ENCODE results near the gene OR5K3. TPM values are rescaled to one million over a fixed set of nuclear protein-coding genes. Genes with fewer than 3 reads are reported as not detected.

Gene OR5K3
- total and polyA plus RNA-seq, 9 of the 15 experiments (the other 6 are each of a cell fraction or from before 2014, with no cell fraction given) = not detected

GRCh38 chr3:98406034-98406433 is 15.6 kb downstream of the OR5K3 start:
- Histone ChIP-seq H3K27ac (ENCODE audit: extremely low read depth, low read depth, low read length) (no peak overlapping the region), H3K9ac (ENCODE audit: insufficient read depth in 1 of 2, low read depth in 2 of 2, low read length in 2 of 2) (no peak overlapping the region), H3K27me3 (ENCODE audit: control insufficient read depth in 2 of 2, insufficient read depth in 2 of 2, low read length in 2 of 2) (no peaks in the 10 kb centered on the region), H3K36me3 (ENCODE audit: control insufficient read depth, insufficient read depth, low read length) (no peaks in the 10 kb centered on the region), H3K4me1 (replicated peaks in 1 of 2; ENCODE audit: control insufficient read depth in 2 of 2, insufficient read depth in 2 of 2, low read length in 2 of 2) (no peaks in the 10 kb centered on the region), H3K4me2 (ENCODE audit: insufficient read depth, low read length) (no peak overlapping the region), H3K9me1 (ENCODE audit: control insufficient read depth, insufficient read depth, low read length) (no peaks in the 10 kb centered on the region), H3K9me3 (replicated peaks; ENCODE audit: control insufficient read depth, insufficient read depth, low read depth, low read length) (no peaks in the 10 kb centered on the region), H2AFZ (ENCODE audit: low read depth, low read length) (no peak overlapping the region), H4K20me1 (replicated peaks; ENCODE audit: control insufficient read depth, insufficient read depth, low read length) (no peaks in the 10 kb centered on the region), H3K4me3 (no peak overlapping the region), H3K79me2 (ENCODE audit: control insufficient read depth, insufficient read depth, low read length) (no peaks in the 10 kb centered on the region)
- ATAC-seq (no peak), DNase-seq (ENCODE audit: extremely low read depth in 1 of 4, low spot score in 3 of 4) (no peak), FAIRE-seq (no peak)
- TF ChIP-seq TCF7 (IDR thresholded peaks at IDR 0.05; ENCODE audit: borderline replicate concordance) = no peak
- no peak for TF ChIP-seq NFIX (CRISPR knock-in tag; IDR thresholded peaks at IDR 0.05; ENCODE audit: low read depth)
- TF ChIP-seq BCOR (IDR thresholded peaks at IDR 0.05) = no peak
- no peak for TF ChIP-seq ZBTB43 (CRISPR knock-in tag; IDR thresholded peaks at IDR 0.05)
- no peak for TF ChIP-seq HDAC3 (IDR thresholded peaks at IDR 0.05; ENCODE audit: borderline replicate concordance, partially characterized antibody)
- no peak for TF ChIP-seq ZFPM2 (CRISPR knock-in tag; IDR thresholded peaks at IDR 0.05)
- TF ChIP-seq PHTF2 (CRISPR knock-in tag; IDR thresholded peaks at IDR 0.05) = no peak
- TF ChIP-seq REST (IDR thresholded peaks at IDR 0.05; ENCODE audit: borderline replicate concordance) = no peak
- TF ChIP-seq REST (CRISPR knock-in tag; IDR thresholded peaks at IDR 0.05; ENCODE audit: low read depth) = no peak
- no peak for TF ChIP-seq ZNF354B (CRISPR knock-in tag; IDR thresholded peaks at IDR 0.05)
- 0% methylated on average over 2 of the region's 2 CpGs for WGBS (ENCODE audit: insufficient coverage, low coverage, missing lambda C conversion rate)
- in situ Hi-C loops (cut with MboI) (no loop called here), intact Hi-C loops (cut with micrococcal nuclease) (no loop called here)
- ChIA-PET POLR2A (no interaction called here), CTCF (ENCODE audit: low intra/inter-chr PET ratio) (no interaction called here)
- BruUV-seq (replicated peaks) = no TSS peak
